ENCODE results near the gene SET.
"Not testable (repeated sequence)": the region's sequence is repeated elsewhere in the genome, so short reads cannot be mapped to it uniquely, and the experiment has no call there.

The SET gene

DNA sequence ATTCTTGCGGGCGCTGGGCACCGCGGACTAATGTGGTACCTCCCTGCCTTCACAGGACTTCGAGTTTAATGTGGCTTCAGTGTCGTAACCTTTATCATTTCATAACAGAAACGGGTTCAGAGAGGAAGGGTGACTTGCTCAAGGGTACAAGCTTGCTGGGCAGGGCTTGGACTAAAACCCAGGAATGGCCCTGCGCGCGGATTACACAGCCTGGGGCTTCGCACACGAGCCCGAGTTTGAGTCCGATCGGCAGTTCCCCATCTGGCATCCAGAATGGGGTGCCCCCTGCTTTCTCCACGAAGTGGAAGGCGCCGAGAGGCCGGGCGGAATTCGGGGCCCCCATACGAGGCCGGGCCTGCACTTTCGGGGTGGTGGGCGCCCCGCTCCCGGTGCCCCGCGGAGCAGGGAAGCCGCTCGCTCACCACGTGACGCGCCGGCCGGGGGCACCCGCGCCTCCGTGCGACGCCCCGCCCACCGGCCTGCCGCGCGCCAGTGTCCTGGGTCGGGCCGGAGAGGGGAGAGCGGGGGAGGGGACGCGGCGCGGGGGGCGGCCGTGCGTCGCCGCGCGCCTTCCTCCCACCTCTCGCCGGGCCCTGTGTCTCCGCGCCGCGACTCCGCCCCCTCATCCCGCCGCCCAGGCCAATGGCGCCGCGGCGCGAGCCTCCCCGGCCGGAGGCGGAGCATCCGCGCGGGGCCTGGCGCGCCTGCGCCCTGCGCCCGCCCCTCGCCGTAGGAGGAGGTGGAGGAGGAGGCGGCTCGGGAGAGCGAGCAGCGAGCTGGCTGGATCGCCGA is at the start of gene SET:
Gene SET, plus strand, starts transcription at position 722 of the 792 bp plus-strand sequence. CDS start 361 bp downstream, outside the sequence.
- DNase-seq: peak; percentile 81 to 91

GRCh38 chr9:128640603-128641002 is 48.4 kb upstream of the SET start:
- no peak for DNase-seq

GRCh38 chr9:128642675-128643245 is 46.3 kb upstream of the SET start:
- no peak for DNase-seq

GRCh38 chr9:128643519-128644300 is 45.3 kb upstream of the SET start:
- DNase-seq: no peak

DNA sequence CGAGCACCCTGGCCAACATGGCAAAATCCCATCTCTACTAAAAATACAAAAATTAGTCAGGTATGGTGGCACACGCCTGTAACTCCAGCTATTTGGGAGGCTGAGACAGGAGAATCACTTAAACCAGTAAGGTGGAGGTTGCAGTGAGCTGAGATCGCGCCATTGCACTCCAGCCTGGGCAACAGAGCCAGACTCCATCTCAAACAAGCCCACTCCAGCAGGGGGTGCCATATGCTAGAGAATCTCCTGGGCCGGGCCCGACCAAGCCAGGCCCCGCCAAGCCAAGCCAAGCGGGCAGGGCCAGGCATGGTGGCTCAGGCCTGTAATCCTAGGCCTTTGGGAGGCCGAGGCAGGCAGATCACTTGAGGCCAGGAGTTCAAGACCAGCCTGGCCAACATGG is 40.8 kb upstream of the SET start:
- peak in 1 of 2 experiments; percentile 15 for DNase-seq

DNA sequence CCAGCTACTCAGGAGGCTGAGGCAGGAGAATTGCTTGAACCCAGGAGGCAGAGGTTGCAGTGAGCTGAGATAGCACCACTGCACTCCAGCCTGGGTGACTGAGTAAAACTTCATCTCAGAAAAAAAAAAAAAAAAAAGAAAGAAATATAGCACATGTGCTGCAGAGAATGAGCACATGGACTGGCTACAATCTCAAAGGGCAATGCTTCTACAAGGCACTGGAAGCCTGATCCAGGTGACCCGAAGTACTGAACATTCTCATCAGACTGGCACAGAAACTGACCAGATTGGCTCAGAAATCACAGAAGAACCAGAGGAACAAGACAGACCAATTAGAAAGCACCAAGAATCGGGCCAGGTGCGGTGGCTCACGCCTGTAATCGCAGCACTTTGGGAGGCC is 37.2 kb upstream of the SET start:
- no peak for DNase-seq

DNA sequence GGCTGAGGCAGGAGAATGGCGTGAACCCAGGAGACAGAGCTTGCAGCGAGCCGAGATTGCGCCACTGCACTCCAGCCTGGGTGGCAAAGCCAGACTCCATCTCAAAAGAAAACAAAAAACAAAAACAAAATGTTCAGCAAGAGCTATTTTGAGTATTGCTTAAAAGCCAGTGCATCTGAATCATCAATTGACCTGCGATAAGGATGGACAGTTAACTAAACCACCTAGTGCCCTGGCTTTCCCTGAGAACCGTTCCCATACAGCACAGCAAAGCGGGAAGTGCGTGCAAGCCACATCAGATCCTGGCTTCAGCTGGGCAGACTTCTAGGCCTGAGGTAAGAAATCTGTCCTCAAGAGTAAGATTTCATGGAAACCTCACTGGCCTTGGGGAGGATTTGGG is 35.1 kb upstream of the SET start:
- DNase-seq: no peak

DNA sequence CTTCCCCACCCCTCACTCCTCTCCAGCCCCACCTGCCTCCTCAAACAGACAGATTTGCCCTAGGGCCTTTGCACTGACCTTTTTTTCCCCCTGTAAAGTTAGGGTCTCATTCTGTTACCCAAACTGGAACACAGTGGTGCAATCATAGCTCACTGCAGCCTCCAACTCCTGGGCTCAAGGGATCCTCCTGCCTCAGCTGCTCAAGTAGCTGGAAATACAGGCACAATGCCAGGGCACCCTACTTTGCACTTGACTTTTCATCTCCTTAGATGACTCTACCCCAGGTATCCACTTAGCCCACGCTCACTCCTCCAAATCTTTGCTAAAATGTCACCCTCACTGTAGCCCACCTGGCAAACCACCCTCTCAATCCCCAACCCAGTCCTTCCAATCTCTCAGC is 34.5 kb upstream of the SET start:
- no peak for DNase-seq

DNA sequence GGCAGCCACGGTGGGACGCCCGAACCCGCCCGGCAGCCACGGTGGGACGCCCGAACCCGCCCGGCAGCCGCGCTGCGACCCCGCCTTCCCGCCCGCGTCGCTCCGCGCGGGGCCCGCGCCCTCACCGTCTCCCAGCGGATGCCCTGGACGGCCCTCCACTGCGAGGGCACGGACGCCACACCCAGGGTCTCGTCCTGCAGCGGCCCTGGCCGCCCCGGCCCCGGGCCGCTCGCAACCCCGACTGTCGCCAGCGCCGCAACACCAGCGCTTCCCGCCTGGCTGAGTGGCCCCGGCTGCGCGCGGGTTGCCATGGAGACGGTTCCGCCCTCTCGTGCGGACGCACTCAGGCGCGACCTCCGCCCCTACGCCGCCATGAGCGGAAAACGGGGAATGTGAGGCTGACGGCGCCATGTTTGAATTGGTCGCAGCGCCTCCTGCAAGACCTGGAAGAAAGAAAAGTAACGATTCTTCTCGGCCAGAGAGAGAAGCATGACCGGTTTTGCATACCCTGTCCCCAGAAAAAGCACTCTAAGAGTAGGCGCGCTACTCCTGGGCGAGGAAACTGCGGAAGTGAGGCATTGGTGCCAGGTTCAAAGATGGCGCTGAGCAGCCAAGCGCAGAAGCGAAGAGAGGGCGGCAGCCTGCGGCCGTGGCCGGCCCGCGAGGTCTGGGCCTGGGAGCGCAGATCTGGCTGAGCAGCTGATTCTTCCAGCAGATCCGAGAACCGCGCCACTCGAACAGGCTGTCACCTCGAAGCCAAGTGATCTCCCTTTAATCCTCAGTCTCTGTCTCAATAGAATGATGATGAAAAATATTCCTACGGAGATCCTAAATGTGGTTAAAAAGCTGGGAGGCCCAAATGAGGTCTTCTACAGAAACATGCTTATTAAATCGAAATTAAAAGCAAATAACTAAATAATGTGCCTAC is 32.3 kb upstream of the SET start, which contains the start of gene DYNC2I2:
Gene DYNC2I2, minus strand, starts transcription at position 432 of the 928 bp plus-strand sequence. Its CDS starts 121 bp downstream, at position 311.
- peak; percentile 15 to 89 for DNase-seq

- no peak for DNase-seq
Measured at GRCh38 chr9:128657344-128657704, 31.7 kb upstream of the SET start.

DNA sequence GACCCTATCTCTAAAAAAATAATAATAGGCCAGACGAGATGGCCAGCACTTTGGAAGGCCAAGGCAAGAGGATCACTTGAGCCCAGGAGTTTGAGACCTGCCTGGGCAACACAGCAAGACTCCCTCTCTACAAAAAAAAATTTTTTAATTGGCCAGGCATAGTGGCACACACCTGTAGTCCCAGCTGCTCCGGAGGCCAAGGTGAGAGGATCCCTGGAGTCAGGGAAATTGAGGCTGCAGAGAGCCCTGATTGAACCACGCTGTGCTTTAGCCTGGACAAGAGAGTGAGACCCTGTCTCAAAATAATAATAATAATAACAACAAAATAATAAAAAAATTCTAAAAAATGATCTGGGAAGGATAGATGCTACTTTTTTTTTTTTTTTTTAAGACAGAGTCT is 31.2 kb upstream of the SET start:
- DNase-seq: no peak

- DNase-seq: not testable (repeated sequence)
Measured at GRCh38 chr9:128666481-128666941, 22.5 kb upstream of the SET start.

GRCh38 chr9:128669786-128670185 is 19.2 kb upstream of the SET start:
- DNase-seq: no peak

DNA sequence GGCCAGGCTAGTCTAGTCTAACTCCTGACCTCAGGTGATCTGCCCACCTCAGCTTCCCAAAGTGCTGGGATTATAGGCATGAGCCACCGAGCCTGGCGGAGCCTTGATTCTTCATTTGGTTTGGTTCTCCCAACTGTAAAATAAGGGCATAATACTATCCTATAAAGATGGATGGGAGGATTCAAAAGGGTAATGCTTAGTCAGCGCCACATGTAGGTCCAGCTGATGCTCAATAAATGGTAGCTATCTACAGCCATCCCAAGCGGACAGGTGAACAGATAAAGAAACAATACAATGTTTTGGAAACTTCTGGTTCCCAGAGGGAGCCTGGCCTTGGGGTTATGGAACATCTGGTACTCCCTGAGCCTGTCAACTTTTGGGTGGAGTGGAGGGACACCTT is 13.6 kb upstream of the SET start:
- no peak for DNase-seq

GRCh38 chr9:128677794-128678193 is 11.2 kb upstream of the SET start:
- DNase-seq: no peak

- DNase-seq: no peak
Measured at GRCh38 chr9:128683340-128684064, 5.5 kb upstream of the SET start.

- DNase-seq: no peak
Measured at GRCh38 chr9:128684065-128684324, 5.0 kb upstream of the SET start.

DNA sequence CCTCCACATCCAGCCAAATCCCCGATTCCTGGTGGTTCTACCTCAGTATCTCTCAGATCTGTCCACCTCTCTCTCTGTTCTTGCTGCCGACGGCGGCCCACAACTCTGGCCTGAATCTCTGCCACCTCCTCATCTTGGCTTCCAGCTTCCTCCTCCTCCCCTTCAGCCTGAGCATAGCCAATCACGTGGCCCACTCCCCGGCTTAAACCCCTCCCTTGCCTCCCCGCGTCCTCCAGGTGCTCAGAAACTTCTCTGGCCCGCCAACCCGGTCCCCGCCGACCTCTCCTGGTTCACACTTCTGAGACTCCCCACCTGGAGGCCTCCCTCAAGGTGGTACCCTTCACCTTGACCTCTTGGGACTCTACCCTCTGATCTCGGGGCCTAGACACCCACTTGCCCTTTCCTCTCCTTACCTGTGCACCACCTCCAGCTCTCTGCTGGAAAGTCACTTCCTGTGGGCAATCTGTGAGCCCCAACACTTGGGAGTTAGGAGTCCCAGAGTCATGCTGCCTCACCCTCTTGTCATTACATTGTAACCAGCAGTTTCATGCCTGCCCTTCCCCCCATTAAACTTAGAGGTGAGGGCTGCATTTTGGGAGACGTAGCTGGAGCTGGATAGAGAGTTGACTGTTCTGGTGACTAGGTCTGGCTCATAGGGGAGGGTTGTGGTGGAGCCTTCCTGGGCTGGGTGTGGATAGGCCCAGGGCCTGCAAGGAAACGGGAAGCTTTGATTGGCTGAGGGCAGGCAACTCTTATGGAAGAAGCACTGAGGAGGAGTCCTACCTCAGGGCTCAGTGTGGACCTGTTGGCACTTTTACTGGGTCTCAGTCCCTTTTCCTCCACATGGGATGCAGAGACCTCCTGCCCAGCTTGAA is 4.5 kb upstream of the SET start:
- DNase-seq: peak in 1 of 2 experiments; percentile 24

- DNase-seq: no peak
Measured at GRCh38 chr9:128685636-128686489, 3.2 kb upstream of the SET start.

DNA sequence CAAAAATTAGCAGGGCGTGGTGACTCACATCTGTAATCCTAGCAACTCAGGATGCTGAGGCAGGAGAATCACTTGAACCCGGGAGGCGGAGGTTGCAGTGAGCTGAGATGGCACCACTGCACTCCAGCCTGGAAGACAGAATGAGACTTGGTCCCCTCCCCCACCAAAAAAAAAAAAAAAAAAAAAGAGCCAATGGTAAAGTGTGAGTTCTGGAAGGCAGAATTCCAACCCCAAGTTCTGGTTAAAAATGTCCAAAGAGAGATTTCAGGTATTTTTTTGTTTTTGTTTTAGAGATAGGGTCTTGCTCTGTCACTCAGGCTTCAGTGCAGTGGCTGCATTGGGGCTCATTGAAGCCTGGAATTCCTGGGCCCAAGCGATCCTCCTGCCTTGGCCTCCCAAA is 1.6 kb upstream of the SET start:
- no peak for DNase-seq
